ENCODE data around the gene TBC1D10A. TPM values are rescaled to one million over a fixed set of nuclear protein-coding genes. Genes with fewer than 3 reads are reported as not detected.

The TBC1D10A gene
- total RNA-seq, 2 experiments from 2014 or later: 37.9 to 41.6 TPM

- POLR2A ChIA-PET: interaction anchor here (0.8 to 4.5 kb wide), 11 partner anchors 15 to 122 kb away, joined by 3 to 35 read pairs (median 7); no protein-coding TSS in a partner anchor
Observed at GRCh38 chr22:30244641-30245040, 82.1 kb downstream of the TBC1D10A start.

GRCh38 chr22:30244066-30244465 lies 82.7 kb downstream of the TBC1D10A start:
- Mint-ChIP-seq H3K4me1 (peaks cover 75% of the 10 kb centered on the region), H3K27me3 (no peaks in the 10 kb centered on the region), H3K27ac (peak overlapping the region; percentile 91), H3K36me3 (ENCODE audit: low read depth) (peaks cover 54% of the 10 kb centered on the region), H3K9me3 (no peaks in the 10 kb centered on the region), H3K4me3 (peak overlapping the region; percentile 95)
- DNase-seq: no peak
- ChIA-PET POLR2A (interaction anchor here (1.3 to 4.5 kb wide), 11 partner anchors 16 to 87 kb away, joined by 3 to 35 read pairs (median 8); no protein-coding TSS in a partner anchor), CTCF (interaction anchor here (0.9 to 1.5 kb wide), 7 partner anchors 44 to 180 kb away, joined by 3 to 5 read pairs (median 3); no protein-coding TSS in a partner anchor)

More at GRCh38 chr22:30244641-30245040, 82.1 kb downstream of the TBC1D10A start:
- CTCF ChIA-PET: interaction anchor here (0.9 to 2.8 kb wide), 7 partner anchors 43 to 179 kb away, joined by 3 to 12 read pairs (median 3); no protein-coding TSS in a partner anchor
- Mint-ChIP-seq H3K4me3 (peak overlapping the region; percentile 95), H3K27ac (peak overlapping the region; percentile 91), H3K36me3 (ENCODE audit: low read depth) (peaks cover 52% of the 10 kb centered on the region), H3K9me3 (no peaks in the 10 kb centered on the region), H3K4me1 (peaks cover 76% of the 10 kb centered on the region), H3K27me3 (no peaks in the 10 kb centered on the region)
- no peak for DNase-seq

GRCh38 chr22:30243661-30244060 lies 83.1 kb downstream of the TBC1D10A start:
- H3K27me3 Mint-ChIP-seq: no peaks in the 10 kb centered on the region
- H3K36me3 Mint-ChIP-seq (ENCODE audit: low read depth): peaks cover 54% of the 10 kb centered on the region
- H3K4me1 Mint-ChIP-seq: peaks cover 76% of the 10 kb centered on the region

More at GRCh38 chr22:30243661-30244060, 83.1 kb downstream of the TBC1D10A start:
- Mint-ChIP-seq H3K9me3 (no peaks in the 10 kb centered on the region), H3K4me3 (peak overlapping the region; percentile 95), H3K27ac (peak overlapping the region; percentile 91)
- POLR2A ChIA-PET: interaction anchor here (0.7 to 4.5 kb wide), 12 partner anchors 16 to 139 kb away, joined by 3 to 35 read pairs (median 7); partner anchors contain the start of gene OSM
- DNase-seq: peak; percentile 61
- CTCF ChIA-PET: interaction anchor here (0.6 to 1.4 kb wide), 6 partner anchors 19 to 180 kb away, joined by 3 to 5 read pairs (median 3); no protein-coding TSS in a partner anchor

Other genes with a start within 250 kb of the TBC1D10A start
- gene HORMAD2, start 246.5 kb downstream of the TBC1D10A start, total RNA-seq: under 1 TPM in 1 of 2 experiments, not detected in 1; 0.23 TPM
- gene LIF, start 80.2 kb downstream of the TBC1D10A start, total RNA-seq: 10 to 100 TPM; 94.6 to 94.8 TPM
- 100 to 1,000 TPM; 103 to 107 TPM for gene OSM, start 60.1 kb downstream of the TBC1D10A start, total RNA-seq
- gene CASTOR1, start 37.4 kb downstream of the TBC1D10A start, total RNA-seq: 10 to 100 TPM; 14.2 to 14.6 TPM
- gene SF3A1, start 30.0 kb upstream of the TBC1D10A start, total RNA-seq: 100 to 1,000 TPM; 225 to 226 TPM
- gene CCDC157, start 30.1 kb upstream of the TBC1D10A start, total RNA-seq: 1 to 10 TPM; 3.2 to 3.6 TPM
- 10 to 100 TPM; 12.2 to 13.3 TPM for gene RNF215, start 60.5 kb upstream of the TBC1D10A start, total RNA-seq
- 1 to 10 TPM; 5.6 to 7.4 TPM for gene SEC14L2, start 70.1 kb upstream of the TBC1D10A start, total RNA-seq
- 10 to 100 TPM; 49.5 to 52.1 TPM for gene MTFP1, start 98.8 kb upstream of the TBC1D10A start, total RNA-seq
- under 1 TPM in 1 of 2 experiments, not detected in 1; 0.25 TPM for gene SEC14L3, start 145.1 kb upstream of the TBC1D10A start, total RNA-seq
- not detected for gene SEC14L4, start 178.8 kb upstream of the TBC1D10A start, total RNA-seq
- gene SEC14L6, start 219.8 kb upstream of the TBC1D10A start, total RNA-seq: not detected
- gene GAL3ST1, start 247.7 kb upstream of the TBC1D10A start, total RNA-seq: not detected

All from activated CD4-positive, alpha-beta memory T cell treated with anti-CD3 and anti-CD28 coated beads, Interleukin-2, amount 10 ng/mL, durations not matched to agents 7 days and 5 days (primary cell).